Measurements from ENCODE around the gene SPAG6.

DNA sequence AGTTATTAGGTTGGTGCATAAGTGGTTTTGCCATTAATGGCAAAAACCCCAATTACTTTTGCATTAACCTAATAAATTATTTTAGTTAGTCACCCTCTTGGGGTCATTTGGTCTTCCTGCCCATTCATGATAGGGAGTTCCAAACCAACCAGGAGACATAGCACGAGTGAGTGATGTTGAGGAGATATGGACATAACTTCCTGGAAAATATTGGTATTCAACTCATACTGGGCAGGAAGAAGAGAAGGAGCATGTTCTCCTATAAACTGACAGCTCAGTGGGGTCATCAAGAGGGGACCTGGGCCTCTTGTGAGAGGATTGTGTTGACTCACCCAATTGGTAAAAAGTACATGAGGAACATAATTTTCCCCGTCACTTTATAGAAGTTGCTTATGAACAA, 23.7 kb downstream of the SPAG6 start:
- TF ChIP-seq, protein P1, sequence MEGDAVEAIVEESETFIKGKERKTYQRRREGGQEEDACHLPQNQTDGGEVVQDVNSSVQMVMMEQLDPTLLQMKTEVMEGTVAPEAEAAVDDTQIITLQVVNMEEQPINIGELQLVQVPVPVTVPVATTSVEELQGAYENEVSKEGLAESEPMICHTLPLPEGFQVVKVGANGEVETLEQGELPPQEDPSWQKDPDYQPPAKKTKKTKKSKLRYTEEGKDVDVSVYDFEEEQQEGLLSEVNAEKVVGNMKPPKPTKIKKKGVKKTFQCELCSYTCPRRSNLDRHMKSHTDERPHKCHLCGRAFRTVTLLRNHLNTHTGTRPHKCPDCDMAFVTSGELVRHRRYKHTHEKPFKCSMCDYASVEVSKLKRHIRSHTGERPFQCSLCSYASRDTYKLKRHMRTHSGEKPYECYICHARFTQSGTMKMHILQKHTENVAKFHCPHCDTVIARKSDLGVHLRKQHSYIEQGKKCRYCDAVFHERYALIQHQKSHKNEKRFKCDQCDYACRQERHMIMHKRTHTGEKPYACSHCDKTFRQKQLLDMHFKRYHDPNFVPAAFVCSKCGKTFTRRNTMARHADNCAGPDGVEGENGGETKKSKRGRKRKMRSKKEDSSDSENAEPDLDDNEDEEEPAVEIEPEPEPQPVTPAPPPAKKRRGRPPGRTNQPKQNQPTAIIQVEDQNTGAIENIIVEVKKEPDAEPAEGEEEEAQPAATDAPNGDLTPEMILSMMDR (IDR thresholded peaks at IDR 0.05; ENCODE audit: low read depth, low read length, missing input control) = no peak
- TF ChIP-seq, protein P2, sequence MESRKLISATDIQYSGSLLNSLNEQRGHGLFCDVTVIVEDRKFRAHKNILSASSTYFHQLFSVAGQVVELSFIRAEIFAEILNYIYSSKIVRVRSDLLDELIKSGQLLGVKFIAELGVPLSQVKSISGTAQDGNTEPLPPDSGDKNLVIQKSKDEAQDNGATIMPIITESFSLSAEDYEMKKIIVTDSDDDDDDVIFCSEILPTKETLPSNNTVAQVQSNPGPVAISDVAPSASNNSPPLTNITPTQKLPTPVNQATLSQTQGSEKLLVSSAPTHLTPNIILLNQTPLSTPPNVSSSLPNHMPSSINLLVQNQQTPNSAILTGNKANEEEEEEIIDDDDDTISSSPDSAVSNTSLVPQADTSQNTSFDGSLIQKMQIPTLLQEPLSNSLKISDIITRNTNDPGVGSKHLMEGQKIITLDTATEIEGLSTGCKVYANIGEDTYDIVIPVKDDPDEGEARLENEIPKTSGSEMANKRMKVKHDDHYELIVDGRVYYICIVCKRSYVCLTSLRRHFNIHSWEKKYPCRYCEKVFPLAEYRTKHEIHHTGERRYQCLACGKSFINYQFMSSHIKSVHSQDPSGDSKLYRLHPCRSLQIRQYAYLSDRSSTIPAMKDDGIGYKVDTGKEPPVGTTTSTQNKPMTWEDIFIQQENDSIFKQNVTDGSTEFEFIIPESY (IDR thresholded peaks at IDR 0.05) = no peak
- TF ChIP-seq YY1 (IDR thresholded peaks at IDR 0.05) (no peak), TAF1 (conservative IDR thresholded peaks at IDR 0.05) (no peak), NR2F2 (IDR thresholded peaks at IDR 0.05) (no peak), EGR1 (IDR thresholded peaks at IDR 0.05; ENCODE audit: low read depth in 2 of 2) (no peak), SP1 (IDR thresholded peaks at IDR 0.05) (no peak), RAD21 (IDR thresholded peaks at IDR 0.05) (no peak), RXRA (IDR thresholded peaks at IDR 0.05) (no peak)
- TF ChIP-seq, protein P3, sequence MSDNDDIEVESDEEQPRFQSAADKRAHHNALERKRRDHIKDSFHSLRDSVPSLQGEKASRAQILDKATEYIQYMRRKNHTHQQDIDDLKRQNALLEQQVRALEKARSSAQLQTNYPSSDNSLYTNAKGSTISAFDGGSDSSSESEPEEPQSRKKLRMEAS (IDR thresholded peaks at IDR 0.05) = no peak
- TF ChIP-seq, protein P4, sequence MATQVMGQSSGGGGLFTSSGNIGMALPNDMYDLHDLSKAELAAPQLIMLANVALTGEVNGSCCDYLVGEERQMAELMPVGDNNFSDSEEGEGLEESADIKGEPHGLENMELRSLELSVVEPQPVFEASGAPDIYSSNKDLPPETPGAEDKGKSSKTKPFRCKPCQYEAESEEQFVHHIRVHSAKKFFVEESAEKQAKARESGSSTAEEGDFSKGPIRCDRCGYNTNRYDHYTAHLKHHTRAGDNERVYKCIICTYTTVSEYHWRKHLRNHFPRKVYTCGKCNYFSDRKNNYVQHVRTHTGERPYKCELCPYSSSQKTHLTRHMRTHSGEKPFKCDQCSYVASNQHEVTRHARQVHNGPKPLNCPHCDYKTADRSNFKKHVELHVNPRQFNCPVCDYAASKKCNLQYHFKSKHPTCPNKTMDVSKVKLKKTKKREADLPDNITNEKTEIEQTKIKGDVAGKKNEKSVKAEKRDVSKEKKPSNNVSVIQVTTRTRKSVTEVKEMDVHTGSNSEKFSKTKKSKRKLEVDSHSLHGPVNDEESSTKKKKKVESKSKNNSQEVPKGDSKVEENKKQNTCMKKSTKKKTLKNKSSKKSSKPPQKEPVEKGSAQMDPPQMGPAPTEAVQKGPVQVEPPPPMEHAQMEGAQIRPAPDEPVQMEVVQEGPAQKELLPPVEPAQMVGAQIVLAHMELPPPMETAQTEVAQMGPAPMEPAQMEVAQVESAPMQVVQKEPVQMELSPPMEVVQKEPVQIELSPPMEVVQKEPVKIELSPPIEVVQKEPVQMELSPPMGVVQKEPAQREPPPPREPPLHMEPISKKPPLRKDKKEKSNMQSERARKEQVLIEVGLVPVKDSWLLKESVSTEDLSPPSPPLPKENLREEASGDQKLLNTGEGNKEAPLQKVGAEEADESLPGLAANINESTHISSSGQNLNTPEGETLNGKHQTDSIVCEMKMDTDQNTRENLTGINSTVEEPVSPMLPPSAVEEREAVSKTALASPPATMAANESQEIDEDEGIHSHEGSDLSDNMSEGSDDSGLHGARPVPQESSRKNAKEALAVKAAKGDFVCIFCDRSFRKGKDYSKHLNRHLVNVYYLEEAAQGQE (IDR thresholded peaks at IDR 0.05) = no peak
- TF ChIP-seq, protein P5, sequence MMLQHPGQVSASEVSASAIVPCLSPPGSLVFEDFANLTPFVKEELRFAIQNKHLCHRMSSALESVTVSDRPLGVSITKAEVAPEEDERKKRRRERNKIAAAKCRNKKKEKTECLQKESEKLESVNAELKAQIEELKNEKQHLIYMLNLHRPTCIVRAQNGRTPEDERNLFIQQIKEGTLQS (IDR thresholded peaks at IDR 0.05) = no peak

Measured in liver (tissue), 3 donors.